GM21576 (cell line): ENCODE results near the gene SLC12A5.

Source experiments
- ATAC-seq: cut with Tn5 transposase; IDR thresholded peaks from one replicate; pipeline ENCODE4 v1.9.1; 2021; ENCODE audit warnings: mild to moderate bottlenecking, moderate library complexity; ENCODE audit not compliant: unreplicated experiment

Gene SLC12A5

DNA sequence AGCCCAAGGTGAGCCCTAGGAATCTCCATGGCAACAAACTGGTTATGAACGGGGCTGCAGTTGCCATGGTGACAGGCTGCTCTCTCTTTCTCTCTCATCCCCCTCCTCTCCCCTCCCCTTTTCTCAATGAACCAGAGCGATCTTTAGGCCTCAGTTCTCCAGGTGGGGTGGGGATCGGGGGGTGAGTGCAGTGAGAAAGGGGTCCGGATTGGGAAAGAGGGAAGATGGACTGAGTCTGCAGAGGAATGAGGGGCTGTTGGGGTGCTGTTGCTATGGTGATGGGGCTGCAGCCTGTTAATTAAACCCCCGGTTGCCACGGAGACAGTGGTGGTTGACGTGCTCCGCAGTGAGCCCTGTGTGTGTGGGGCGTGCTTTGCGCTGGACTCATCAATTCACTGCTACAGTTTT lies 3.6 kb upstream of the SLC12A5 start:
- ATAC-seq, result no peak

DNA sequence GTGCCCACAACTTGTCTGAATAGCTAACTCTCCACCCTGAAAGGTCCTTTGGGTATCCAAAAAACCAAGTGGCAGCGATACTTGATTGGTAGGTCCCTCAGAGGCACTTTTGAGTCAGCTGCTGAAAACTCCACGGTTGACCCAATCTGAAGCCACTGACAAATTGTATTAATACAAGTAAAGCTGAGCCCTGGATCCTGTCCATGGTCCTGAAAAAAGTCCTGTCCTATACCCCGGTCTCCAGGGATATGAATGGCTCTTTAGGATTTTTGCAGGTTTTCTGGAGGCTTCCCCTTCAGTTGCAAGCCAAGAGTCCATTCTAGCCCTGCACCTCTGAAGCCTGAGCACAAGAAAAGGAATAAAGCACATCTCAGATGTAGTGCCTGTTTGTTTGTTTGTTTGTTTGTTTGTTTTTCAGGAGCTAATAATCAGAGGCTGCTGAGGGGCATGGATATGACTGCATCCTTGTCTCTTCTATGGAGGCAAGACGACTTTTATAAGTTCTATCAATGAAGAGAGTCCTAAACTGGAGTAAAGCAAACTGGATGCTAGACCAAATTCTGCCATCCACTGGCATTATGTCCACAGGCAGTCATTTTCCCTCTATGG lies 1.7 kb upstream of the SLC12A5 start:
- no peak for ATAC-seq

- no peak for ATAC-seq
These were observed 905 bp upstream of the SLC12A5 start for GRCh38 chr20:46028110-46028509.

- ATAC-seq, result no peak
These were observed 1.4 kb downstream of the SLC12A5 start for GRCh38 chr20:46030284-46031013.

DNA sequence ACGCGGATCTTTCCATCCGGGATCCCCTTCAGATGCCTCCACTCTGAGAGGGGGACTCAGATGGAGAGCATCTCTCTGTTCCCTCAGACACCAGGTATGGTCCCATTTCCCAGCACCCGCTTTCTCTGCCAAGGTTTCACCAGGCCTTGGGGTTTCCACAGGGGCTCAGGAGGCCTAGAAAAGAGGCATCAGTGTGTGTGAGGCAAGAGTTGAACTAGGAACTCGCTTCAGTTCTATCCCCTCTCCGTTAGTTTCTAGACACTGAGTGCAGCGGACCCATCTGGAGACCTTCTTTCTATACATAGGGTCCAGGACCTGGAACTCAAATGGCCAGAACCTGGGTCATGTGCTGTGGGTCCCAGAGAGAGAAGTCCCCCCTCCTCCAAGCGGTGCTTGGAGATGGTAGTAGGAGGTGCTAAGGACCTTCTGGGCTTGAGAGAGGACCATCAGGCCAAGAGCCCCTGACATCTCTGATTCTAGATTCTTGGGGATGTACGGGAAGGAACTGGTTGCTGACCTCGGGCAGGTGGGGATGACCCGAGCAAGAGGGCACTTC lies 2.1 kb downstream of the SLC12A5 start:
- ATAC-seq, result no peak

DNA sequence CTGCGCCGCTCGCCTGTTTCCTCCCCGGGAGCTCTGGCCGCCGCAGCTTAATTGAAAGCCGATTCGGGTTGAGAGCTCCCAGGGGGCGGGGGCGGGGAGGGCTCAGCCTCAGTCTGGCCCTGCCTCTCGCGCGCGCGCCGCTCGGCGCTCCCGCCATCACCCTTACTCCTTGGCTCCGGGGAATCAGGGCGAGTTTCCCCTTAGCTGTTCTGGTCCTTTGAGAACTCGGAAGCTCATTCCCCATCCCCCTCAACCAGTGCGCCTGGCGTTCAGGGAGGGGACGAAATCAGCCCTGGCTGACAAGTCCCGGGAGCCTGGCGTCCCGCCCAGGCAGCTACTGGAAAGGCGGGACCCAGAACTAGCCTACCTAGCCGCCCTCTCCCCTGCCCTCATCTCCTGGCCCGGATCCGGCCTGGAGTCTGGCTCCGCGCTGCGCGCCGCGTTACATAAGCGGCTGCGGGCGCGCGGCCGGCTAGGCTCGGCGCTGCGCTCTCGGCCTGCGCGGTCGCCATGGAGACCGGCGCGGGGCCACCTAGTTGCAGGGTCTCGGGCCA lies 2.8 kb downstream of the SLC12A5 start:
- ATAC-seq, result no peak

DNA sequence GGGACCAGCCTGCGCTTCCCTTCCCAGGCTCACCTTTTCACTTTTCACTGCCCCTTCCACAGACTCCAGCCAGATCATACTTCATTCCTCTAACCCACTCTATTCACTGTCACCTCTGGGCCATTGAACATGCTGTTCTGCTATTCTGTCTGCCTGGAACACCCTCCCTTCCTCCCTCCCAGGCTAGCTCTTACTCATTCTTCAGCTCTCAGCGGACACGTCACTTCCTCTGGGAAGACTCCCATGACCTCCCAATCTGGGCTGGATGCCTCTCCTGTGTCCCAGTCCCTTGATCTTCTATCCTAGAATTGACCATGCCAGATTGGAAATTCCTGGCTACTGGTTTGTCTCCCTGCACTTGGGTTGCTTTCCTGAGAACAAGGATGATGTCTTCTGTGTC lies 5.0 kb downstream of the SLC12A5 start:
- ATAC-seq, result no peak

GRCh38 chr20:46035253-46035652 lies 6.2 kb downstream of the SLC12A5 start:
- ATAC-seq, result no peak

DNA sequence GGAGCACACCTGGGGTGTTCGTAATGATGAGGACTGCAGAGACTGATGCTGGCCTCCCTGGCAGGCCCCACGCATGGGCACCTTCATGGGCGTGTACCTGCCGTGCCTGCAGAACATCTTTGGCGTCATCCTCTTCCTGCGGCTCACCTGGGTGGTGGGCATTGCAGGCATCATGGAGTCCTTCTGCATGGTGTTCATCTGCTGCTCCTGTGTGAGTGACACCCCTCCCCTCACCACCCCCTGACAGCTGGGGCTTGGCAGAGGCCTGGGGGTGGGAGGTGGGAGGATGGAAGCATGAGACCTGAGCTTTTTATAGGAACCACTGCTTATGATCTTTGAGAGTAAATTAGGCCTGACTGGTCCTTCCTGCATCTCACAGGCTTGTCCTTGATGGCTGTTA lies 6.7 kb downstream of the SLC12A5 start:
- ATAC-seq, result no peak

GRCh38 chr20:46036370-46036769 lies 7.4 kb downstream of the SLC12A5 start:
- no peak for ATAC-seq

- ATAC-seq, result no peak
These were observed 8.0 kb downstream of the SLC12A5 start for GRCh38 chr20:46037036-46037435.

- no peak for ATAC-seq
These were observed 12.0 kb downstream of the SLC12A5 start for GRCh38 chr20:46040902-46041535.

DNA sequence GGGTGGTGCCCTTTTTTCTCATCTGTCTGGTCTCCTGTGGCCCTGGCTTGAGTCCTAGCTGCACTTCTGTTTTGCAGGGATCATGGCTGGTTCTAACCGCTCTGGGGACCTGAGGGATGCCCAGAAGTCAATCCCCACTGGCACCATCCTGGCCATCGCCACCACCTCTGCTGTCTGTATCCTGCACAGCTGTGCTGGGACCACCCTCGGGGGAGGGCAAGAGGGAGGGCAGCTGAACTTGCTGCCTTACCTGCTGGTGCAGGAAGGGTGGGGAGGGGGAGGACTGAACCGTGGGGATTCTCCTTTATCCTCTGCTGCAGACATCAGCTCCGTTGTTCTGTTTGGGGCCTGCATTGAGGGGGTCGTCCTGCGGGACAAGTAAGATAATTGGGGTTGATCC lies 14.5 kb downstream of the SLC12A5 start:
- ATAC-seq, result no peak

DNA sequence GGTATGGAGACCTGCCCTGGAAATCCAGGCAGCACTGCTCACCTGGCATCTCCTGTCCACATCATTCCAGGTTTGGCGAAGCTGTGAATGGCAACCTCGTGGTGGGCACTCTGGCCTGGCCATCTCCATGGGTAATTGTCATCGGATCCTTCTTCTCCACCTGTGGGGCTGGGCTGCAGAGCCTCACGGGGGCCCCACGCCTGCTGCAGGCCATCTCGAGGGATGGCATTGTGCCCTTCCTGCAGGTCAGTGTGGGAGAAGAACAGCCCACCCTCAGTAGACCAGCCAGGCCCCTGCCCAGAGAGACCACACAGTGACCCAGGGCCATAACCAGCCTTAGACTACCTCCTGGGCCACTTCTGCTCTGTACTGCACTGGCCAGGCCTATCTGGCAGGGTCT lies 15.9 kb downstream of the SLC12A5 start:
- ATAC-seq, result no peak

DNA sequence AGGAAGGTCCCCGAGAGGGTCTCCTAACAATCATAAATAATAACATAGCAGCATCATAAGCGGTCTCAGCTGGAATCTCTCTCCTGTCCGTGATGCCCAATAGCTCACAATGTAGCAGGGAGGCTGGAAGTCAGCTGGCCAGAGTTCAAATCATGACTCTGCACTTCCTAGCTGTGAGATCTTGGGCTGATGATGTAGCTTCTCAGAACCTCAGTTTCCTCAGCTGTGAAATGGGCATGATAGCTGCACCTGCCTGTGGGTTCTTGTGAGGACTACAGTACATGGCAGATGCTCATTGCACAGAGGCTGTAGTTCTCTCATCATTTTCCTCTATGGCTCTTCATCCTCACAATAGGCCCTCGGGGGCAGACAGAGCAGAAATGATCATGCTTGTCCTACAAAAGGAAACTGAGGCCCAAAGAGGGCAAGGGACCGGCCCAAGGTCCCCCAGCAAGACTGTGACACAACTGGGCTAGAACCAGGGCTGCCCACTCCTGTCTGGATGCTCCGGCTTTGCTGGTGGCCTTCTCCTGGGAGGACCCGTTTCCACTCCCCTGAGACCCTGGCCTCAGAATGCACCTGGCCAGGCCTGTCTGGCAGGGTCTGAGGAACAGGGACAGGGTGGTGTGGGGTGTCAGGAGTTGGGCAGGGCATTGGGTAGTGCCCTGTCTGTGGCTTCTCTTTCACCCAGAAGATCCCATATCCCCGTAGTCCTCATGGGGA lies 17.7 kb downstream of the SLC12A5 start:
- no peak for ATAC-seq

- no peak for ATAC-seq
These were observed 18.8 kb downstream of the SLC12A5 start for GRCh38 chr20:46047821-46048220.

- ATAC-seq, result no peak
These were observed 20.2 kb downstream of the SLC12A5 start for GRCh38 chr20:46049190-46049589.

DNA sequence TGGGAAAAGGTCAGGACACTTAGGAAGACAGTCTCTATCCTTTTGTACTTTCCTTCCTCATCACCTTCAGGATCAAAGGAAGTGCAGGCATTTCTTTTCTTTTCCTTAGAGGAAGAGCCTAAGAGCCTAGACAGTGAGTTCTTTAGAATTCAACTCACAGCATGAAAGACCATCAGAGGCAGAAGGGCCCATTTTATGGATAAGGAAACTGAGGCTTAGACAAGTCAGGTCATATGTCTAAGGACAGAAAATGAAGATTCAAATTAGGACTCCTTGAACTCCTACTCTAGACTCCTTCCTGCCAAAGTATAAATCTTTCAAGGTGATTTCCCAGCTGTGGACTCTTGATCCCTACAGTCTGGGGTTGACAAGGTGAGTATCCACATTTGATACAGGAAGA lies 20.8 kb downstream of the SLC12A5 start:
- ATAC-seq, result no peak

- no peak for ATAC-seq
These were observed 21.4 kb downstream of the SLC12A5 start for GRCh38 chr20:46050444-46050843.

- no peak for ATAC-seq
These were observed 21.9 kb downstream of the SLC12A5 start for GRCh38 chr20:46050885-46051284.
